HG02943 (cell line): ENCODE measurements around the gene NHLH2.

Source experiments
- ATAC-seq: cut with Tn5 transposase; IDR thresholded peaks from one replicate; pipeline ENCODE4 v1.9.1; 2021; ENCODE audit warnings: mild to moderate bottlenecking, low read depth, moderate library complexity; ENCODE audit not compliant: unreplicated experiment

The NHLH2 gene

GRCh38 chr1:115840605-115841460 lies at the start of gene NHLH2:
Gene NHLH2 (minus strand): TSS chr1:115841126. CDS start chr1:115838372, 2,754 bp downstream.
- ATAC-seq, result no peak

GRCh38 chr1:115890580-115890979 lies 49.7 kb upstream of the NHLH2 start:
- ATAC-seq, result no peak

GRCh38 chr1:115888976-115889375 lies 48.0 kb upstream of the NHLH2 start:
- no peak for ATAC-seq

- ATAC-seq, result no peak
Measured at GRCh38 chr1:115882913-115883902, 42.3 kb upstream of the NHLH2 start.

GRCh38 chr1:115880981-115881672 lies 40.2 kb upstream of the NHLH2 start:
- no peak for ATAC-seq

GRCh38 chr1:115879977-115880376 lies 39.1 kb upstream of the NHLH2 start:
- ATAC-seq, result no peak

GRCh38 chr1:115877511-115877910 lies 36.6 kb upstream of the NHLH2 start:
- ATAC-seq, result no peak

- no peak for ATAC-seq
Measured at GRCh38 chr1:115874904-115875303, 34.0 kb upstream of the NHLH2 start.

GRCh38 chr1:115874497-115874896 lies 33.6 kb upstream of the NHLH2 start:
- no peak for ATAC-seq

- ATAC-seq, result no peak
Measured at GRCh38 chr1:115873184-115873583, 32.3 kb upstream of the NHLH2 start.

GRCh38 chr1:115869064-115869463 lies 28.1 kb upstream of the NHLH2 start:
- ATAC-seq, result no peak

GRCh38 chr1:115867216-115867615 lies 26.3 kb upstream of the NHLH2 start:
- ATAC-seq, result no peak

- no peak for ATAC-seq
Measured at GRCh38 chr1:115865704-115866380, 24.9 kb upstream of the NHLH2 start.

GRCh38 chr1:115862403-115862802 lies 21.5 kb upstream of the NHLH2 start:
- ATAC-seq, result no peak

- ATAC-seq, result no peak
Measured at GRCh38 chr1:115854005-115854404, 13.1 kb upstream of the NHLH2 start.

- ATAC-seq, result no peak
Measured at GRCh38 chr1:115850937-115851336, 10.0 kb upstream of the NHLH2 start.

- no peak for ATAC-seq
Measured at GRCh38 chr1:115847787-115848186, 6.9 kb upstream of the NHLH2 start.

GRCh38 chr1:115842948-115843347 lies 2.0 kb upstream of the NHLH2 start:
- no peak for ATAC-seq

- ATAC-seq, result no peak
Measured at GRCh38 chr1:115839679-115840237, 1.2 kb downstream of the NHLH2 start.
